AG09319 (cell line): ENCODE measurements around the gene LRP1-AS.

Experiments
- DNase-seq: peaks from one replicate; pipeline ENCODE4 v3.0.0-alpha.2; 2010; ENCODE audit warnings: low read depth; ENCODE audit errors: extremely low read depth
- CTCF ChIP-seq: IDR thresholded peaks from 2 replicates; pipeline ENCODE4 v1.5.1; 2011; ENCODE audit warnings: low read depth, mild to moderate bottlenecking, inconsistent platforms, low read length, moderate library complexity

LRP1-AS gene

GRCh38 chr12:57193706-57194245 is 46.4 kb upstream of the LRP1-AS start:
- no peak for TF ChIP-seq CTCF
- DNase-seq = no peak

- no peak for DNase-seq
- TF ChIP-seq CTCF = no peak
Observed at GRCh38 chr12:57192920-57193319, 45.5 kb upstream of the LRP1-AS start.

GRCh38 chr12:57191410-57191809 is 44.0 kb upstream of the LRP1-AS start:
- no peak for DNase-seq
- no peak for TF ChIP-seq CTCF

- no peak for DNase-seq
- no peak for TF ChIP-seq CTCF
Observed at GRCh38 chr12:57190821-57191220, 43.4 kb upstream of the LRP1-AS start.

GRCh38 chr12:57190037-57190436 is 42.6 kb upstream of the LRP1-AS start:
- DNase-seq = no peak
- TF ChIP-seq CTCF = no peak

- DNase-seq = no peak
- no peak for TF ChIP-seq CTCF
Observed at GRCh38 chr12:57188090-57188425, 40.6 kb upstream of the LRP1-AS start.

GRCh38 chr12:57187222-57188089 is 40.0 kb upstream of the LRP1-AS start:
- TF ChIP-seq CTCF = no peak
- DNase-seq = no peak
